Measurements from ENCODE around the gene ST3GAL6. TPM values are rescaled to one million over a fixed set of nuclear protein-coding genes. Genes with fewer than 3 reads are reported as not detected.

Gene ST3GAL6
- total and polyA plus RNA-seq, 4 donors, result 17.3 to 79.7 (median 29.4) TPM

DNA sequence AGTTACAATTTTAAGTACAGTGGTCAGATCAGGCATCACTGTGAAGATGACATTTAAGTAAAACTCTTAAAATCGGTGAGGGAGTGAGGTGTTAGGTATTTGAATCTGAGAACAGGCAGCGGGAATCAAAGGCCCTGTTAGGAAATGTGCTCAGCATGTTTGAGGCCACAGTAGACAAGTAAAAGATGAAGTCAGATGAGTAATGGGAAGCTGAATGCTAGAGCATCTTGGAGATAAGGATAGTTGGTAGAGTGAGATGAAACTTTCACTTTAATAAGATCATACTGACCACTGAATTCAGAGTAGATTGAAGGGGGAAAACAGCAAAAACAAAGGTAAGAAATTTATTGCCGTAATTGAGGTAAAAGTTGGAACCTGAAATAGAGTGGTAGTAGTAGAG is 76.7 kb downstream of the ST3GAL6 start:
- H3K9me3 ChIP-seq (ENCODE audit: control insufficient read depth in 4 of 4, low read length in 3 of 4), result no peaks in the 10 kb centered on the region
- TF ChIP-seq NR2F2 (IDR thresholded peaks at IDR 0.05) (no peak), JUND (IDR thresholded peaks at IDR 0.05) (no peak), EGR1 (IDR thresholded peaks at IDR 0.05; ENCODE audit: low read depth in 2 of 2) (no peak), YY1 (IDR thresholded peaks at IDR 0.05) (no peak), SP1 (IDR thresholded peaks at IDR 0.05) (no peak), GABPA (IDR thresholded peaks at IDR 0.05 in 1 of 2, conservative IDR thresholded peaks at IDR 0.05 in 1 of 2) (no peak)
- no peak for DNase-seq (ENCODE audit: low spot score)
- no peaks in the 10 kb centered on the region for H3K27me3 ChIP-seq (ENCODE audit: control insufficient read depth in 4 of 4, insufficient read depth in 4 of 4, low read length in 3 of 4)
- no peak overlapping the region for H3K27ac ChIP-seq (ENCODE audit: low read depth in 1 of 2, low read length in 2 of 2)
- 97% methylated on average over 3 of the region's 3 CpGs for WGBS
- H3K4me3 ChIP-seq (ENCODE audit: low read depth in 1 of 3, low read length in 3 of 3), result no peak overlapping the region
- H3K9ac ChIP-seq (ENCODE audit: low read depth in 1 of 2, low read length in 2 of 2), result no peak overlapping the region
- peaks cover 0 to 1% (median 0%) of the 10 kb centered on the region in 4 donors for H3K36me3 ChIP-seq (ENCODE audit: control insufficient read depth in 4 of 4, insufficient read depth in 3 of 4, low read depth in 1 of 4, low read length in 3 of 4)
- H3K4me1 ChIP-seq (ENCODE audit: control insufficient read depth in 4 of 4, insufficient read depth in 4 of 4, low read length in 3 of 4), result no peaks in the 10 kb centered on the region

DNA sequence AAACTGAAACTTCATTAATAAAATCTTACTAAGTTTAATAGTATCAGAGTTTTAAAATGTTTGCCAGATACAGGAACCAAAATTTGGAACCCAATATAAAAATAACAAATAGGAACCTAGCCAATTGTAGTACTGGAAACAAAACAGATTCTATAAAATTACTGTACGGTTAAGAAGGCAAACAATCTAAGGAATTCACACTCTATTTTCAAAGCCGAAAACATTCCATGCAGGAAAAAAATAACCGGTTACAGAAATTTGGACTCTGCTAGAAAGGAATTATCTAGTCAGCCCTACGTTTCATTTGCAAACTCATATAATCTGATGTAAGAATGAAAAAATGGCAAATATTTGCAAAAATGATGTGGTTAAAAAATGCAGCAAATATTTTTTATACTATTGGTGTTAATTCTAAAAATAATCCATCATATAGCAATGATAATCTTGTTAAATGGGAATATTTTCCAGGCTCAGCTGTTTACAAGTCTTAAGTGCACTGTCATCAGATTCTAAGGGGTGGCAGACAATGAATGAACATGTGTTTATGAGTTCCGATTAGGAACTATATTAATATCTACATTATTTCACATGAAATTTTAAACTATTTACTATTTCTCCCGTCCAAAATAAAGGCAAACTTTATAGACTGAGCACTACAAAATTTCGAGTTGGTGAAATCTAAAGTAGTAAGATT is 80.3 kb downstream of the ST3GAL6 start:
- H3K27ac ChIP-seq (ENCODE audit: low read depth in 1 of 2, low read length in 2 of 2), result no peak overlapping the region
- peaks cover 0 to 5% (median 2%) of the 10 kb centered on the region in 4 donors for H3K36me3 ChIP-seq (ENCODE audit: control insufficient read depth in 4 of 4, insufficient read depth in 3 of 4, low read depth in 1 of 4, low read length in 3 of 4)
- H3K27me3 ChIP-seq (ENCODE audit: control insufficient read depth in 4 of 4, insufficient read depth in 4 of 4, low read length in 3 of 4), result no peaks in the 10 kb centered on the region
- 85% methylated on average over 7 of the region's 7 CpGs for WGBS
- DNase-seq (ENCODE audit: low spot score), result no peak
- no peak overlapping the region for H3K9ac ChIP-seq (ENCODE audit: low read depth in 1 of 2, low read length in 2 of 2)
- H3K9me3 ChIP-seq (ENCODE audit: control insufficient read depth in 4 of 4, low read length in 3 of 4), result no peaks in the 10 kb centered on the region
- H3K4me3 ChIP-seq (ENCODE audit: low read depth in 1 of 3, low read length in 3 of 3), result no peak overlapping the region
- H3K4me1 ChIP-seq (ENCODE audit: control insufficient read depth in 4 of 4, insufficient read depth in 4 of 4, low read length in 3 of 4), result no peaks in the 10 kb centered on the region
- TF ChIP-seq, protein P1, sequence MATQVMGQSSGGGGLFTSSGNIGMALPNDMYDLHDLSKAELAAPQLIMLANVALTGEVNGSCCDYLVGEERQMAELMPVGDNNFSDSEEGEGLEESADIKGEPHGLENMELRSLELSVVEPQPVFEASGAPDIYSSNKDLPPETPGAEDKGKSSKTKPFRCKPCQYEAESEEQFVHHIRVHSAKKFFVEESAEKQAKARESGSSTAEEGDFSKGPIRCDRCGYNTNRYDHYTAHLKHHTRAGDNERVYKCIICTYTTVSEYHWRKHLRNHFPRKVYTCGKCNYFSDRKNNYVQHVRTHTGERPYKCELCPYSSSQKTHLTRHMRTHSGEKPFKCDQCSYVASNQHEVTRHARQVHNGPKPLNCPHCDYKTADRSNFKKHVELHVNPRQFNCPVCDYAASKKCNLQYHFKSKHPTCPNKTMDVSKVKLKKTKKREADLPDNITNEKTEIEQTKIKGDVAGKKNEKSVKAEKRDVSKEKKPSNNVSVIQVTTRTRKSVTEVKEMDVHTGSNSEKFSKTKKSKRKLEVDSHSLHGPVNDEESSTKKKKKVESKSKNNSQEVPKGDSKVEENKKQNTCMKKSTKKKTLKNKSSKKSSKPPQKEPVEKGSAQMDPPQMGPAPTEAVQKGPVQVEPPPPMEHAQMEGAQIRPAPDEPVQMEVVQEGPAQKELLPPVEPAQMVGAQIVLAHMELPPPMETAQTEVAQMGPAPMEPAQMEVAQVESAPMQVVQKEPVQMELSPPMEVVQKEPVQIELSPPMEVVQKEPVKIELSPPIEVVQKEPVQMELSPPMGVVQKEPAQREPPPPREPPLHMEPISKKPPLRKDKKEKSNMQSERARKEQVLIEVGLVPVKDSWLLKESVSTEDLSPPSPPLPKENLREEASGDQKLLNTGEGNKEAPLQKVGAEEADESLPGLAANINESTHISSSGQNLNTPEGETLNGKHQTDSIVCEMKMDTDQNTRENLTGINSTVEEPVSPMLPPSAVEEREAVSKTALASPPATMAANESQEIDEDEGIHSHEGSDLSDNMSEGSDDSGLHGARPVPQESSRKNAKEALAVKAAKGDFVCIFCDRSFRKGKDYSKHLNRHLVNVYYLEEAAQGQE (IDR thresholded peaks at IDR 0.05), result no peak
- TF ChIP-seq NR2F2 (IDR thresholded peaks at IDR 0.05) (no peak), HNF4A (conservative IDR thresholded peaks at IDR 0.05) (no peak), TAF1 (conservative IDR thresholded peaks at IDR 0.05) (no peak), GABPA (IDR thresholded peaks at IDR 0.05 in 1 of 2, conservative IDR thresholded peaks at IDR 0.05 in 1 of 2) (no peak), JUND (IDR thresholded peaks at IDR 0.05) (no peak), EGR1 (IDR thresholded peaks at IDR 0.05; ENCODE audit: low read depth in 2 of 2) (no peak), YY1 (IDR thresholded peaks at IDR 0.05) (no peak), RAD21 (IDR thresholded peaks at IDR 0.05) (no peak)
- TF ChIP-seq, protein P2, sequence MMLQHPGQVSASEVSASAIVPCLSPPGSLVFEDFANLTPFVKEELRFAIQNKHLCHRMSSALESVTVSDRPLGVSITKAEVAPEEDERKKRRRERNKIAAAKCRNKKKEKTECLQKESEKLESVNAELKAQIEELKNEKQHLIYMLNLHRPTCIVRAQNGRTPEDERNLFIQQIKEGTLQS (IDR thresholded peaks at IDR 0.05), result no peak
- TF ChIP-seq, protein P3, sequence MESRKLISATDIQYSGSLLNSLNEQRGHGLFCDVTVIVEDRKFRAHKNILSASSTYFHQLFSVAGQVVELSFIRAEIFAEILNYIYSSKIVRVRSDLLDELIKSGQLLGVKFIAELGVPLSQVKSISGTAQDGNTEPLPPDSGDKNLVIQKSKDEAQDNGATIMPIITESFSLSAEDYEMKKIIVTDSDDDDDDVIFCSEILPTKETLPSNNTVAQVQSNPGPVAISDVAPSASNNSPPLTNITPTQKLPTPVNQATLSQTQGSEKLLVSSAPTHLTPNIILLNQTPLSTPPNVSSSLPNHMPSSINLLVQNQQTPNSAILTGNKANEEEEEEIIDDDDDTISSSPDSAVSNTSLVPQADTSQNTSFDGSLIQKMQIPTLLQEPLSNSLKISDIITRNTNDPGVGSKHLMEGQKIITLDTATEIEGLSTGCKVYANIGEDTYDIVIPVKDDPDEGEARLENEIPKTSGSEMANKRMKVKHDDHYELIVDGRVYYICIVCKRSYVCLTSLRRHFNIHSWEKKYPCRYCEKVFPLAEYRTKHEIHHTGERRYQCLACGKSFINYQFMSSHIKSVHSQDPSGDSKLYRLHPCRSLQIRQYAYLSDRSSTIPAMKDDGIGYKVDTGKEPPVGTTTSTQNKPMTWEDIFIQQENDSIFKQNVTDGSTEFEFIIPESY (IDR thresholded peaks at IDR 0.05), result no peak

Small RNA genes lying within 50 kb of the gene (small RNA-seq; reads per million reads assigned to genes)
- not detected for gene RNU6-26P

Other genes starting within 250 kb of the ST3GAL6 start
- 10 to 100 TPM; 42.6 to 55.5 TPM for gene CLDND1, start 240.4 kb upstream of the ST3GAL6 start, total RNA-seq
- 10 to 100 TPM; 21.8 to 31.5 TPM for gene CLDND1, start 240.4 kb upstream of the ST3GAL6 start, polyA plus RNA-seq
- gene GPR15, start 231.4 kb upstream of the ST3GAL6 start, total RNA-seq, result under 1 TPM in 1 of 2 donors, not detected in 1; 0.08 TPM
- under 1 TPM in 1 of 2 donors, not detected in 1; 0.10 TPM for gene GPR15, start 231.4 kb upstream of the ST3GAL6 start, polyA plus RNA-seq
- gene CPOX, start 169.7 kb upstream of the ST3GAL6 start, total RNA-seq, result 100 to 1,000 TPM in 1 of 2 donors, 10 to 100 TPM in 1; 18.2 to 280 TPM
- gene CPOX, start 169.7 kb upstream of the ST3GAL6 start, polyA plus RNA-seq, result 10 to 100 TPM in 1 of 2 donors, 1 to 10 TPM in 1; 8.8 to 14.3 TPM
- gene DCBLD2, start 138.4 kb downstream of the ST3GAL6 start, total RNA-seq, result 10 to 100 TPM; 12.7 to 14.7 TPM
- gene DCBLD2, start 138.4 kb downstream of the ST3GAL6 start, polyA plus RNA-seq, result 1 to 10 TPM; 4.7 to 5.5 TPM

All from liver (tissue), 10 donors.